Brain pericyte (primary cell): ENCODE data around the gene GLT8D2.
A peak's percentile ranks its signal among the peaks of the same experiment; 100 is the strongest.

Experiments used
- DNase-seq: peaks from one replicate; pipeline ENCODE4 v3.0.0-alpha.2; 2012; ENCODE audit warnings: low read depth, low spot score

The GLT8D2 gene

GRCh38 chr12:104049903-104050356 is at the start of gene GLT8D2:
Gene GLT8D2 (minus strand): TSS chr12:104050187. CDS start chr12:104019648, 30,539 bp downstream.
- peak; percentile 72 for DNase-seq

- no peak for DNase-seq
These were observed 48.0 kb upstream of the GLT8D2 start for GRCh38 chr12:104097954-104098353.

- no peak for DNase-seq
These were observed 45.3 kb upstream of the GLT8D2 start for GRCh38 chr12:104095289-104095688.

DNA sequence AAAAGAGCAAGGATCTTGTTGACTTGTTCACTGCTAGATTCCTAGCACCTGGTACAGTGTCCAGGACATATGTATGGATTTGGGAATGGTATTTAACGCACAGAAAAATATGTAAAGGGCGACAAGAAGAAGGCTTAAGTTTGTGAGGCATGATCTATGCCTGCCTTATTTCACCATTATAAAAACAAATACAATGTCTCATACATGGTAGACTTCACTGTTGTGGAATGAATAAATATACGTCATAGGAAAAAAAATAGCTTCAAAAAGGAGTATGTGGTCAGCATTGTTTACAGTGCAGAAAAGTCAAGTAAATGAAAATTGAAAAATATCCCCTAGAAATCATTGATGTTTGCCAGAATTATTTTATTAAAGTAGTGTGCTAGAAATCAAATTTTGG is 44.3 kb upstream of the GLT8D2 start:
- peak; percentile 2 for DNase-seq

- DNase-seq, result no peak
These were observed 41.1 kb upstream of the GLT8D2 start for GRCh38 chr12:104091136-104091535.

DNA sequence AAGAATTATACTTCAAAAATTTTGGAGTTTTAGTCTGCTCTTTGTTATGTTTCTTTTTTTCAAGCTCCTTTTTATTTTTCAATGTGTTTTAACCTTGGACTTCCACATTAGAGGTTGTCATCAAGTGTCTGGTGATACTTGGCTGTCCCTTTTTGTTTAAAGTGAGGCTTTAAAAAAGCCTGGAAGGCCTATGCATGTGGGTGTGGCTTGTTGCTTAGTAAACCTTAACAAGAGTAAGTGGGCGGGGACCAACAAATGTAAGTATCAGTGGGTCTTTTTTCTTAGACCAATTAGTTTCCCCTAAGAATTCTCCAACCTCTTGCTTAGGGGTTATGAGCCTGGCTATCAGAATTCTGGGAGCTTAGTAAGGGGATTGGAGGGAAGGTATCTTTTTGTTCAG is 40.7 kb upstream of the GLT8D2 start:
- DNase-seq, result no peak

DNA sequence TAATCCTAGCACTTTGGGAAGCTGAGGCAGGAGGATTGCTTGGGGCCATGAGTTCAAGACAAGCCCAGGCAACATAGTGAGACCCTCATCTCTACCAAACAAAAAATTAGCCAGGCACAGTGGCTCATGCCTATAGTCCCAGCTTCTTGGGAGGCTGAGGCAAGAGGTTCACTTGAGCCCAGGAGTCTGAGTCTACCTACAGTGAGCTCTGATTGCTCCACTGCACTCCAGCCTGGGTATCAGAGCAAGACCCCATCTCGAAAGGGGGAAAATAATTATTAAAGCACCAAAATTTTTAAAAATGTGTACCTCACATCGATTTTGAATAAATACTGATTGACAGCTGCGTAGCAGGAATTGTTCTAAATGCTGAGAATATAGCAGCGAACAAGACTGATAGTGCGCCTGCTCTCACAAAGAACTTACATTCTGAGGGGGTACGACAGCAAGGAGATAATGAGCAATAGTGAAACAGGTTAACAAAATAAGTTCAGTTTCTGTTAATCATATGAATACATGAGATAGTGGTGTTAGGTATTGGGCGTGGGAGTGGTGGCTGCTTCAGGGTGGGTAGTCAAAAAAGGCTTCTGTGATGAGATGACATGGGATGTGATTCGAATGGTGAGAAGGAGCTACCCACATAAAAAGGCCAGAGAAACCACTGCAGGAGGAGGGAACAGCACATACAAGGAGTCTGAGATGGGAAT is 33.9 kb upstream of the GLT8D2 start:
- DNase-seq, result no peak

DNA sequence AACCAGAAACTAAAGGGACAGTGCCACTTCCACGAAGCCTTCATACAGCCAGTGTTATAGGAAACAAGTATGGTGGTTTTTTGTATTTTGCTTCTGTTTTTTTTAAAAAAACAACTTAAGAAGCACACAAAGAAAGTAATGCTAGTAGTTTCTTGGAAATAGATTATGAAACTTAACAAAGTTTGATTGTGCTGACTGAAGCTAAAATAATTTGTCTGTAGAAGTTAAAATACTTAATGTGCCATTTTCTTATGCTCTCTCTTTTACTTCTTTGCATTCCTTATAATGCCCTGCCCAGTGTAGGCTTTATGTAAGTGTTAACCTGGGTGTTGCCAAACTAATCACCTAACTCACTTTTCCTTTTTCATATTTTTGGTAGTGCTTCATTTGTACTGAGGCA is 30.8 kb upstream of the GLT8D2 start:
- DNase-seq, result no peak

DNA sequence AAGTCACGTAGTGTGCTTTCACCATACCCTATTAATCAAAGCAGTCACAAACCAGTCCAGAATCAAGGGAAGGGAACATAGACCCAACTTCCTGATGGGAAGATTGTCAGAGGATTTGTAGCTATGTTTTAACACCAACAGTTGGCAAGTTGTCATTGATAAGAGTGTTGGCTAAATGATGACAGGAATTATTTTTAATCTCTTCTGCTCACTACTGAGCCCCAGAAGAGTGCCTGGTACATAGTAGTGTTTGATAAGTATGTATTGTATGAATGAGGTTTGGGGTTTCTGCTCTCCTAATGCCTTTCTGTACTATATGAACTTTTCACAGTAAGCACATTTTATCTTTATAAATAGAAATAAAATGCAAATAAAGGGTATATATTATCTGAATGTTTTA is 29.0 kb upstream of the GLT8D2 start:
- DNase-seq, result no peak

DNA sequence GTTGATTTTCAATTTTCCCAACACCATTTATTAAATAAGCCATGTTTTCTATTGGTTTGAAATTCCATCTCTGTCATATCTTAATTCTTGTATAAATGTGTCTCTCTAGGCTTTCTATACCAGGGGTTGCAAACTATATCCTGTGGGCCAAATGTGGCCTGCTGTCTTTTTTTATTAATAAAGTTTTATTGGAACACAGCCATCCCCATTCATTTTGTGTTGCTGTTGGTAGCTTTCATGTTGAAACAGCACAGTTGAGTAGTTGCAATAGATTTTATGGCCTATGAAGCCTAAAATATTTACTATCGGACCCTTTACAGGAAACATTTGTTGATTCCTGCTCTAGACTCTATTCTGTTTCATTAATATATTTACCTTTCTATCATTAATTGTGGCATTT is 23.7 kb upstream of the GLT8D2 start:
- no peak for DNase-seq

- no peak for DNase-seq
These were observed 22.1 kb upstream of the GLT8D2 start for GRCh38 chr12:104072099-104072498.

DNA sequence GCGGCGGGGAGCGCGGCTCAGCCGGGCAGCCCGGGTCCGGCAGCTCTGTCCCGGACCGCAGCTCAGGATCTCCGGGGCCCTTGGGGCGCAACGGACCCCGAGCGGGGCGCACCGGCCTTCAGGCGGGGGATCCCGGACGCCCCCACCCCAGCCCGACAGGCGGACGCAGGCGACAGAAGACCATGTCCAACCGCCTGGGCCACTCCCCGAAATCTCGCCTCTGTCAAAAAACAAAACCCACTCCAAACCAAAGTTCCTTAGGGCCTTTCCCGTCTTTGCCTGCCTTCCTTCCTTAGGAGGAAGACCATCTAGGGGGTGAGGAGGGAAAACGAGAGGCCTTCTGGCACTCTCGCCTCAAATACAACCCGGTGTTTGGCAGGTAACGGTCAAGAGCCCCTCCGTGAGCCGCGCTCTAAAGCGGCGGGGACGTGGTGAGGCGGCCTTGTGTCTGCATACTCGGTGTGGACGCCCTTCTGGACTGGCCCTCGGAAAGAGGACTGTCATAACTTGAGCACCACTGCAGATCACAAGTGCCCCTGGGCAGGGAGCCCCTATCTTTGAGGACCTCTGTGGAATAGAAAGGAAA is 14.9 kb upstream of the GLT8D2 start:
- no peak for DNase-seq

DNA sequence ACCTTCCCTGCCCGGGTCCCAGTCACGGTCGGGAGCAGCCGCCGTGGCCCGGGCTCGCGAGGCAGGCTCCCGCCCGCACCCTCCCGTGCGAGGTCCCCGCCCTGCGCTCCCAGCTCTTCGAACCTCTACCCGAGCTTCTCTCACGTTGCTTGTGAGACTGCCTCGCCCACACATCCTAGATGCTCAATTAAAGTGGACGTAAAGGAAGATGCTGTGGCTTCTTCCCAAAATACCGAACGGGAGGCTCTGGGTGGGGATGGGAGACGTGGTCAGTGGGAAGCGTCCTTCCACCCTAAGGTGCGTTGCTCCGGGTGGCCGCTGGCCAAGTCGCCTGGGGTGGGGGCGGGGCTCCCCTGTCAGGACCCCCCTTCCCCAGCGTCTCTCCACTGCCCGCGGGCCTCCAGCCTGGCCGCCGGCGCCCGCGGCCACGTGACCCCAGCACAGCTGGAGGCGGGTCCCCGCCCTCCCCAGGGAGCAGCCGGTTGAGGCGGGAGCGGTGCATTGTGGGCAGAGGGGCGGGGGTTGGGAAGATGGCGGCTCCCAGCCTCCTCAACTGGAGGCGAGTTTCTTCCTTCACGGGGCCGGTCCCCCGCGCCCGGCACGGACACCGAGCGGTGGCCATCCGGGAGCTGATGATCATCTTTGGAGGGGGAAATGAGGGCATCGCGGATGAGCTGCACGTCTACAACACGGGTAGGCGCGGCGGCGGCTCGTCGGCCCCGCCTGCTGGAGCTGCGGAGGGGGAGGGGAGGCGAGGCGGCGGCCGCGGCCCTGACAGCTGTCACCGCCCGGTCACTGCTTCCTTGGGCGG is 14.2 kb upstream of the GLT8D2 start, which contains the start of gene HCFC2:
TSS of gene HCFC2 (plus strand) at position 501 of the 811 bp plus-strand sequence. CDS start at position 531, 30 bp downstream.
- DNase-seq, result no peak

DNA sequence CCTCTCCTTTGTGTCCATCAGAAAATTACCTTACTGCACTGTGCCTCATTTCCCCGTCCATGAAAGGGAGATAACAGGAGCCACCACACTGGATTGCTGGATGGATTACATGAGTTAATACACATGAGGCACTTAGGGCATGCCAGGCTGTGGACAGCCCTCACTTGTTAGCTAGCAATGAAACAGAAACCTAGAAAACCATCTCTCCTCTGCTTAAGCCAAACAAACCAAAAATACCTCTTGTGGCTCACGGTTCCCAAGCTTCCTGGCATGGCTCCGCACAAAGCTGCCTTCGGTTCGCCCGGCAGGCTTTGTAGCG is 13.7 kb upstream of the GLT8D2 start:
- no peak for DNase-seq

GRCh38 chr12:104060791-104061190 is 10.8 kb upstream of the GLT8D2 start:
- DNase-seq, result no peak

- no peak for DNase-seq
These were observed 10.0 kb upstream of the GLT8D2 start for GRCh38 chr12:104059963-104060362.

GRCh38 chr12:104058802-104059201 is 8.8 kb upstream of the GLT8D2 start:
- DNase-seq, result no peak

GRCh38 chr12:104057771-104058197 is 7.8 kb upstream of the GLT8D2 start:
- DNase-seq, result no peak

DNA sequence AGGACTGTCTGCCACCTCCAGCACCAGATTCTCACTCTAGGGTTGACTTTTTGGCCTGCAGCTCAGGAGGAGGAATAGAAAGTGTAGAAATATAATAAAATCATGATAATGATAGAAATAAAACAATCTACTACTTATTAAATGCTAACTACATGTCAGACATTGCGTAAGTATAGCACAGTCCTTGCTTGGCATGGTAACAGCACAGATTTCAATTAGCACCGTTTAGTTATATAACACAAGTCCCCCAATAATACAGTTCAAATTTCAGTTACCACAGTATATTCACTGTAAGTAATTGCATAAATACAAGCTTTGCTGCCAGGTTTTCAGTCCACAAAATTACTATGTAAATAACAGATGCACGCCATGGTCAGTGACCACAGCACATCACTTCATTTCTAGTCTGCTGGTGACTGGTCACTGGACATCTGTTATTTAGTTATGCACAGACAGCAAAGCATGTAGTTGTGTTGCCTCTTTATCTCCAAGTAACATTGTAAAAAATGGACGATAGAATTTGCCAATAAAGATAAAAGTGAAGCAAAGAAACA is 6.5 kb upstream of the GLT8D2 start:
- DNase-seq, result no peak

DNA sequence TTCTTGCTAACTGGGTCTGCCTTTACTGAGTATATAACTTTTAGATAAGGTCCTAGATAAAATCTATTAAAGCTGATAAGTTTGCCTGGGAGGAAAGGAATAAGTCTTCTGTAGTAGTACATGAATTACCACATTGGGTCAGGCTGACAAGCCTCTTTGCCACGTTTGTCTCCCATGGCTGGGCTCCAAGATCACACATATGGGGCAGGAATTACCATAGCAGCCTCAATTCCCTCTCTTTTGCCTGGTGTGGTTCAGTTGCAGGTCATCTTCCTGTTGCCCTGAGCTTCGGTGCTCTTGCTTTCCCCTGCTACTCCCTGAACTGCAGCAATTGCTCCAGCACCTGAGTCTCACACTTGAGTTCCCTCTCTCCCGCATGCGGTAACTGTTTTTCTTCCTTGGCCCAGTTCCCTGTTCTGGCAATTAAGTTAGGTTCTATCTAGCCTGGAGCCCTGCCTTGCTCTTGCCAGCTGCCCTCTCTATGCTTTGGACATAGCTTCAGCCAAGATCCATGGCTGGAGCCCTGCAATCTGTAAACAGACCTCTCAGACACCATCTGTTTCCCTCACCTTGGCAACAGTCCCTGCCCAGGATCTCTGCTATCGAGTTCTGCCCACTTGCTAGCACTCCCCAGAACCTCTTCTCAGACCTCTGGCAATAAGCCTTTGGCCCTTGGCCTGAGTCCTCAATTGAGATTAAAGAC is 5.8 kb upstream of the GLT8D2 start:
- DNase-seq, result no peak

DNA sequence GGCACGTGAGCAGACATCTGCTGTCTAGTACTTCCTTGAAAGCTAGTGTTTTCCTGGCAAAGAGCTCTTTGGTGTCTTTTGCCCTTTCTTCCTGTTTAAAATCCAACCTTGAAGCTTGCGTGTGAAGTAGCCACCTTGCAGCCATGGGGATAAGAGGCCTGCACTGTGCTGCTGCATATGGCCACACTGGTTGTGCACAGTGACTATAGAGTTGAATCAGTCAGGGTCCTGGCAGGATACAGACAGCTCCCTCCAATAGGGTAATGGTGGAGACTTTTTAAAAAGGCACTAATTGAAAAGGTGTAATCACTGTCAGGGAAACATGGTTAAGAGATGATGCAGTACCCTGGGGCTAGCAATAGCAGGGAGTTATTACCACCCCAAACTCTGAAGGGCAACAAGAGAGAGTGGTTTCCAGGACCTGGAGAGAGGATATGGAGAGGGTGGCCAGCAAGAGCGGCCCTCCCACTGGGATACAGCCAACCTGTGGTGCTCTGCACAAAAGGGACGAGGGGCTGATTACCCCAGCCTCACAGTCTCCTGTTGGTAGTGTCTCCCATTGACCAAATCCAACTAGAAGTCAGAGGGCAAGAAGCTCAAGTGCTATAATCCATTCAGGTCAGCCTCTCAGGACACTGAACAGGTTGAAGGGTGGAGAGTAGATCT is 4.8 kb upstream of the GLT8D2 start:
- no peak for DNase-seq
